ENCODE data around the gene TEX19.

The TEX19 gene

DNA sequence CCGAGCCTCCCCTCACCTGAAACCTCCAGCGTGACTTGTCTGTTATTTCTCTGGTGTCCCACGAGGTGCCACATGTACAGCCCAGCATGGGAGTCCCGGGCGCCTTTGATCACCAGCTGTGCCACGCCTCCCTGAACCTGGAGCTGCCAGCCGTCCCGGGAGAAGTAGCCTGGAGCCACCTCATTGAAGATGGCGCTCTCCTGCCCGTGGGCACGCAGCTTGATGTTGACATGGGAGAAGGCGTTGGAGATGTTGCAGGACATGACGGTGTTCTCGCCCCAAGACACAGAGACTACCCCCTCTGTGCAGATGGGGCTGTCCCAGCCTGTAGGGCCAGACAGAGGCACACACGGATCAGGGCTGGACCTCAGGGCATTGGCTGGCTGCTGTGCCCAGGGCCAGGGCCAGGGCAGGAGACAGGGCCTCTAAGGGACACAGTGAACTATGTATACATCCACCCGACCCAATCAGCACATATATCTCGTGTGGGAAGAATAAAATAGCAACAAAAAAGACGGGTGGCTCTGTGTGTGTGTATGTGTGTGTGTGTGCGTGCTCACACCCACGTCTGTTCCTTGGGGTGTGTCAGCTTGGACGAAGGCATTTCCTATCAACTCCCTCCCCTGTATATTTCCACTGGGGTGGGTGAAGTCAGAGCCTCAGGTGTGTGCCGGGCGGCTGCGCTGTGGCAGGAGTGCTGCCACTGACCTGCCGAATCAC lies 34.3 kb upstream of the TEX19 start:
- peak; percentile 31 for DNase-seq (ENCODE audit: low spot score)
- TF ChIP-seq, protein P1, sequence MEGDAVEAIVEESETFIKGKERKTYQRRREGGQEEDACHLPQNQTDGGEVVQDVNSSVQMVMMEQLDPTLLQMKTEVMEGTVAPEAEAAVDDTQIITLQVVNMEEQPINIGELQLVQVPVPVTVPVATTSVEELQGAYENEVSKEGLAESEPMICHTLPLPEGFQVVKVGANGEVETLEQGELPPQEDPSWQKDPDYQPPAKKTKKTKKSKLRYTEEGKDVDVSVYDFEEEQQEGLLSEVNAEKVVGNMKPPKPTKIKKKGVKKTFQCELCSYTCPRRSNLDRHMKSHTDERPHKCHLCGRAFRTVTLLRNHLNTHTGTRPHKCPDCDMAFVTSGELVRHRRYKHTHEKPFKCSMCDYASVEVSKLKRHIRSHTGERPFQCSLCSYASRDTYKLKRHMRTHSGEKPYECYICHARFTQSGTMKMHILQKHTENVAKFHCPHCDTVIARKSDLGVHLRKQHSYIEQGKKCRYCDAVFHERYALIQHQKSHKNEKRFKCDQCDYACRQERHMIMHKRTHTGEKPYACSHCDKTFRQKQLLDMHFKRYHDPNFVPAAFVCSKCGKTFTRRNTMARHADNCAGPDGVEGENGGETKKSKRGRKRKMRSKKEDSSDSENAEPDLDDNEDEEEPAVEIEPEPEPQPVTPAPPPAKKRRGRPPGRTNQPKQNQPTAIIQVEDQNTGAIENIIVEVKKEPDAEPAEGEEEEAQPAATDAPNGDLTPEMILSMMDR (IDR thresholded peaks at IDR 0.05; ENCODE audit: extremely low read depth, missing control alignments) = no peak

DNA sequence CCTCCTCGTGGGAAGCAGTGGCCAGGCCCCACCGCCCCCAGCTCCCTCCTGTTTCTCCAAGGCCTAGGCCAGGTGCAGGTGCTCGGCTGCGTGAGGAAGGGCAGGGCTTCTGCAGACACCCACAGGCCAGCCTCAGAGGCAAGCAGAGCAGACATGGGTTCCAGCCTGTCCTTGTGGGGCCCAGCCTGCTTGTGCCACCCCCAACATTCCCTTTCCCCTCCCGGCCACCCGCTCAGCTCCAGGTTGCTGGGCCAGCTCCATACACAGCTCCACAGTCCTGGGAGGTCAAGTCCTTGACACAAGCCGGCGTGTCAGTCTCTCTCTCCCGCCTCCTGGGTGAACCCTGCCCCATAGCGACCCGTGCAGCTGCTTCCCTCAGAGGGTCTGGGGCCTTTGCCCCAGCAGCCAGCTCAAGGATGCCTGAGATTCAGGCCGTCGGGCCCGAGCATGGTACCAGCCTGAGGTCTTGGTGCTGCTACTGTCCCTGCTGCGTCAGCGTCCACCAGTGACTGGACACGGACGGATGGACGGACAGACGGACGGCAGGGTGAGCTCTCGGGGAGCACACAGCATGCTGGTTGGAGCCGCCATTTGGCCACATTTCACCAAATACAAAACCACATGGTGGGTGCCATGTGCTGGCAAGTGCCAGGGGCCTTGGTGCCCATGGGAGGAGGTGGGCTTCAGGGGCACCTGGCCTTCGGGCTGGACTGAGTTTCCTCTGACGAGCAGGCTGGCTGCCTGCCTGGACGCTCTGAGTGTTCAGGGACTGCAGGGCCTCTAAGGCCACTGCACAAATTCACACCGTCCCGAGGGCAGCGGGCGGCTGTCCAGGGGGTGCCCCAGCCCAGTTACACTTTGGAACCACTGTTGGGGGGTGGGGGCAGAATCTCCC lies 33.5 kb upstream of the TEX19 start:
- TF ChIP-seq, protein P1 (IDR thresholded peaks at IDR 0.05; ENCODE audit: extremely low read depth, missing control alignments) = no peak
- DNase-seq (ENCODE audit: low spot score) = peak; percentile 29

DNA sequence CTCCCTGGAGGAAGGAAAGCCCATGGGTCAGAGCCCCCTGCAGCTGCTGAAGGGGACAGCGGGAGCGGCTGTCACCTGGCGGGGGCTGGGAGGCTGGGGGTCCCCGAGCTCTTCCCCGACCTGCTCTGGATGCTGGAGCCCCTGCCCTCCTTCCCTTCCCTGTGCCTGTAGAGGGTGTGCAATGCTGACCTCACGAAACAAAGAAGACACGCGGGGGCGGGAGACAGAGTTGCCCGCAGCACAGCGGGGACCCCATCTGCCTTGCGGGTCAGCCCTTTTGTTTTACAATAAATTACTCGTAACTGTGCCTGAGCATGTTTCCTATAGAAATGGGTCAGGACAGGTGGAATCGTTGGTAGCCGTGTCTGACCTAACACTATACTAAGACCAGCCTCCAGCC lies 31.8 kb upstream of the TEX19 start:
- TF ChIP-seq, protein P1 (IDR thresholded peaks at IDR 0.05; ENCODE audit: extremely low read depth, missing control alignments) = no peak

DNA sequence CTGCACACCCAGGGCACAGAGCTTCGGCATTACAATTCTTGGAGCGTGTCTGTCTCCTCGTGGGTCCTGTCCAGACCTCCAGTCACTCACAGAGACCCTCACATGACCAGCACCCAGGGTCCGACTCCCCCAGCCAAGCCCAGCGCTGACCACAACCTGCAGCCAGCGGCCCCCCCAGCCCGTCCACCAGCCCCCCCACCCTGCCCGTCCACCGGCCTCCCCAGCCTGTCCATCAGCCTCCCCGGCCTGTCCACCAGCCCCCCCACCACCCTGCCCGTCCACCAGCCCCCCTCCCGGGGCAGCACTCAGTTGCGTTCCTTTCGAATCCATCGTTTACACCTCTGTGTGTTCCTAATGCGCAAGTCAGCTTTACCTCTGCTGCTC lies 31.3 kb upstream of the TEX19 start:
- TF ChIP-seq, protein P1 (IDR thresholded peaks at IDR 0.05; ENCODE audit: extremely low read depth, missing control alignments) = no peak

More for the DNA sequence above, 31.8 kb upstream of the TEX19 start:
- DNase-seq (ENCODE audit: low spot score) = no peak

DNA sequence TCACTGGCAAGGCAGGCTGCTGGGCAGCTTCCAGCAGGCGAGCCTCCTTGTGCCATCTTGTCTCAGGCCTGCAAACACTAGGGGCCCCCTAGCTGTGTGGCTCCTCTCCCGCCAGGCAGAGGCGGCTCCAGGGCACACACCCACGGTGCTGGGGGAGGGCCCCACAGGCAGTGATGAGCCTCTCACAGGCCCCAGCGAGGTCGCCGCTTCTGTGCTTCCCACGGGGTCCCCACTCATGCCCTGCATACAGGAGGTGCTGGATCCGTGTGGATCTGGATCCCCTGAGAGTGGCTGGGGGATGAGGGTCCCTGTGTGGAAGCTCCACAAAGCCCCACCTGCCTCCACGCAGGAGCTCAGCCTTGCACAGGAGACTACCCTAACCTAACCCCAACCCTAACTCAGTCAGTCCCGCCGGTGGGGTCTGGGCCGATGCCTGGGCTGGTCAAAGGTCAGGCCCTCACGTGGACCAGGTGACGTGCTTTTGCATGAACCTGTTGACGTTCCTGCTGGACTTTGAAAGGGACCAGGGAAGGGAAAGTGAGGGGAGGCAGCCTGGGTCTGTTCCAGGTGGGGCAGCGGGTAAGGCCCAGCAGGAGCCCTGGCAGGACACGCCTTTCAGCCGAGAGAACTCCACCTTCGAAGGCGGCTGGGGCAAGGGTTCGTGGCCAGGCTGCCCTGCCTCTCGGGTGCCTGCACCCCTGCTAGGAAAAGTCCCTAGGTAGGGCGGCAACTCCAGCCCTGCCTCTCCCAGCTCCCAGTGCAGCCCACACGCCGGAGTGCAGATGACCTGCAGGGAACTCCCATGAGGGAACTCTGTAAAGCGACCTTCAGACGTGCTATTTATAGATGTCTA lies 30.7 kb upstream of the TEX19 start:
- TF ChIP-seq, protein P1 (IDR thresholded peaks at IDR 0.05; ENCODE audit: extremely low read depth, missing control alignments) = no peak
- no peak for DNase-seq (ENCODE audit: low spot score)

More for the DNA sequence above, 31.3 kb upstream of the TEX19 start:
- no peak for DNase-seq (ENCODE audit: low spot score)

DNA sequence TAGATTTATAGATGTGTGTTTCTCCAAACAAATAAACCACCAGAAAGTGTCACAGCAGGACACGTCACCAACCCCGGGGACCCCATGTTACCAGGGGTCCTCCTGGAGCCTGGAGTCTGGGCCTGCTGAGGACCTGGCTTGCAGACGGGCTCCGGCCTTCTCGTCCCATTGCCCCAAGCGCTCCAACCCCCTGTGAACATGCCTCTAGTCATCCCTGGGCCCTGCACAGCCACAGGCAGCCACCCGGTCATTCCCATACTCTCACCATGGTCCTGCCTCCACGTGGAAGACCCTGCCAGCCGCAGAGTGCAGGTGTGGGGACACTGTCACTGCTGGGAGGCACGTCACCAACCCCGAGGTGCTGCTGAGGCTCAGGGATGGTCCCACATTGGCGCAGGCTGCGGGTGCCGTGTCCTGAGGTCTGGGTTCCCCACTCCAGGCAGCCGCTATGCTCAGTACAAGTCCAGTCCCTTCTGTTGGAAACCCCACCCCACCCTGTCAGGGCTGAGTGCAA lies 30.0 kb upstream of the TEX19 start:
- no peak for DNase-seq (ENCODE audit: low spot score)
- TF ChIP-seq, protein P1 (IDR thresholded peaks at IDR 0.05; ENCODE audit: extremely low read depth, missing control alignments) = no peak
